Mammary epithelial cell (primary cell): ENCODE data around the gene KIF1C.
A peak's percentile ranks its signal among the peaks of the same experiment; 100 is the strongest.

Source experiments
- EZH2 ChIP-seq: IDR thresholded peaks from 2 replicates; pipeline ENCODE4 v1.6.1; 2012; ENCODE audit warnings: low read length, inconsistent platforms, borderline replicate concordance
- TF ChIP-seq, protein P1 (sequence below), 2 donors: IDR thresholded peaks in 1 of 2; conservative IDR thresholded peaks in 1 of 2; 2 replicates each; pipeline ENCODE4 v1.5.1; 2011 to 2012; ENCODE audit warnings: inconsistent platforms in 2 of 2, low read length in 2 of 2, mild to moderate bottlenecking in 2 of 2, control low read depth in 1 of 2, low read depth in 1 of 2; ENCODE audit not compliant: insufficient read depth in 1 of 2; ENCODE audit errors: extremely low read depth in 1 of 2

DNA sequence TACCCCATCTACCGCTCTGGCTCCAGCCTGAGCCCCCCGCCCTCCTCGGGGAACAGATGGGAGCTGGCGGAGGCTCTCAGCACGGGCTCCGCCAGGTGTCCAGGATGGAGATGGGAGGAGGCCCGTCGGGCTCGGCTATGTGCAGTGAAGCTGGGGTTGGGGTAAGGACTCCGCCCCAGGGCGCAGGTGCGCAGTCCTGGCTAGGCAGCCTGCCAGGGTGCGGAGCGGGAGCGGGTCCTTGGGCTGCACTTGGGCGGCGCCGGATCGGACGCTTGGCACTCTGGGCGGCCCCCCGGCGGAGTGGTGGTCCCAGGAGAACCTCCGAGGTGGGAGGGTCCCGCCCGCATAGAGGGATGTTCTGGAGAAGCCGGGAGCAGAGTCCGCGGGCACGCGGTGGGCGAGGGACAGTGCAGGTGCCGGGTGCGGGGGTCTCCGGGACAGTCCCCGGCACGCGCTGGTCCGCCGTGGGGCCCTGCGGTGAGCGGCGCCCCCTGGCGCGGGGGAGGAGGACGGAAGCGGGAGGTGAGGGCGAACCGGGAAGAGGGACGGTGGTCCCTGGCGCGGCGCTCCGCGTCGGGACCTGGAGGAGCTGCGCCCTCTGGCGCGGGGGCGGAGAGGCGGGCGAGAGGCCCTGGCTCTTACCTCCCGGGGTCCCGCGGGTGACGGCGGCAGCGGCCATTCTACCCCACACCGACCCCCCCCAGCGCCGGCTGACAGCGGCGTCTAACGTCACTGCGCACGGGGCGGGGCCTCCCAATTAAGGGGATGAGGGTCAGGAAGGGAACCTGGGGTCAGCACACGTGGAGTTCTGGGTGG lies 10.6 kb upstream of the KIF1C start, which contains the start of gene CAMTA2:
- TF ChIP-seq, protein P1, sequence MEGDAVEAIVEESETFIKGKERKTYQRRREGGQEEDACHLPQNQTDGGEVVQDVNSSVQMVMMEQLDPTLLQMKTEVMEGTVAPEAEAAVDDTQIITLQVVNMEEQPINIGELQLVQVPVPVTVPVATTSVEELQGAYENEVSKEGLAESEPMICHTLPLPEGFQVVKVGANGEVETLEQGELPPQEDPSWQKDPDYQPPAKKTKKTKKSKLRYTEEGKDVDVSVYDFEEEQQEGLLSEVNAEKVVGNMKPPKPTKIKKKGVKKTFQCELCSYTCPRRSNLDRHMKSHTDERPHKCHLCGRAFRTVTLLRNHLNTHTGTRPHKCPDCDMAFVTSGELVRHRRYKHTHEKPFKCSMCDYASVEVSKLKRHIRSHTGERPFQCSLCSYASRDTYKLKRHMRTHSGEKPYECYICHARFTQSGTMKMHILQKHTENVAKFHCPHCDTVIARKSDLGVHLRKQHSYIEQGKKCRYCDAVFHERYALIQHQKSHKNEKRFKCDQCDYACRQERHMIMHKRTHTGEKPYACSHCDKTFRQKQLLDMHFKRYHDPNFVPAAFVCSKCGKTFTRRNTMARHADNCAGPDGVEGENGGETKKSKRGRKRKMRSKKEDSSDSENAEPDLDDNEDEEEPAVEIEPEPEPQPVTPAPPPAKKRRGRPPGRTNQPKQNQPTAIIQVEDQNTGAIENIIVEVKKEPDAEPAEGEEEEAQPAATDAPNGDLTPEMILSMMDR (conservative IDR thresholded peaks at IDR 0.05 in 1 of 2, IDR thresholded peaks at IDR 0.05 in 1 of 2; ENCODE audit: extremely low read depth in 1 of 2, insufficient read depth in 1 of 2, low read depth in 1 of 2, low read length in 2 of 2): peak; percentile 26 to 72
- TF ChIP-seq EZH2: no peak
